ENCODE results near the gene DPF3.

DNA sequence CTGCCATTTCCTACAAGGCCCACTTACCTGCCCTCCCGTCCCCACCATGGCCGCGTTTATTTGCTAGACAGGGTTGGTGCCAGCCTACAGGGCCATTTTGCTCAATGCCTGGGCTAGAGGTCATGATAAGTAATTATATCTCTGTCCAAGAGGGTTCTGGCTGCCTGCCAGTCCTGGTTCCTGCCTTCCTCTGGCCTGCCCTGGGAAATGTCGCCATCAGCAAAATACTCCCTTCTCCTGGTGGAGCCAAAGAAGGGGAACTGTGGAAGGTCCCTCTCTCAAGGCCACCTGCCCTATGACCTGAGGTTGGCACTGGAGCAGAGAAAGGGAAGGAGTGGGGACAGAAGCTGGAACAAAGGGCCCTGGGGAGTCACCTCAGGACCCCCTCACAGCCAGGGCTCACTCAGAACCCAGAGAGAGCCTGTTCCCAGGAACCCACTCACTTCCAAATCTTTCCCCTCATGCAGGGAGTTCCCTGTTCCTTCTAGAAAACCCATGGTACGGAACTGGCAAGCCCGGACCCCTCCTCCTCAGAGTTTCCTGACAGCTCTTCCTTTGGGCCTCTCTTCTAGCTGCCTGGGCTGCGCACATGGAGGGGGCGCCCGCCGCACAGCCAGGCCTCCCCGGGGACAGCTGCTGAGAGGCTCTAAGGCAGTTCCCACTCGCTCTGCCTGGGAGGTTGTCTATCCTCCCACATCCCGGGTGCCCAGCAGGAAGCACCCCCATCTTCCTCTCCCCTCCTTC lies 280.5 kb downstream of the DPF3 start:
- TF ChIP-seq, protein P1, sequence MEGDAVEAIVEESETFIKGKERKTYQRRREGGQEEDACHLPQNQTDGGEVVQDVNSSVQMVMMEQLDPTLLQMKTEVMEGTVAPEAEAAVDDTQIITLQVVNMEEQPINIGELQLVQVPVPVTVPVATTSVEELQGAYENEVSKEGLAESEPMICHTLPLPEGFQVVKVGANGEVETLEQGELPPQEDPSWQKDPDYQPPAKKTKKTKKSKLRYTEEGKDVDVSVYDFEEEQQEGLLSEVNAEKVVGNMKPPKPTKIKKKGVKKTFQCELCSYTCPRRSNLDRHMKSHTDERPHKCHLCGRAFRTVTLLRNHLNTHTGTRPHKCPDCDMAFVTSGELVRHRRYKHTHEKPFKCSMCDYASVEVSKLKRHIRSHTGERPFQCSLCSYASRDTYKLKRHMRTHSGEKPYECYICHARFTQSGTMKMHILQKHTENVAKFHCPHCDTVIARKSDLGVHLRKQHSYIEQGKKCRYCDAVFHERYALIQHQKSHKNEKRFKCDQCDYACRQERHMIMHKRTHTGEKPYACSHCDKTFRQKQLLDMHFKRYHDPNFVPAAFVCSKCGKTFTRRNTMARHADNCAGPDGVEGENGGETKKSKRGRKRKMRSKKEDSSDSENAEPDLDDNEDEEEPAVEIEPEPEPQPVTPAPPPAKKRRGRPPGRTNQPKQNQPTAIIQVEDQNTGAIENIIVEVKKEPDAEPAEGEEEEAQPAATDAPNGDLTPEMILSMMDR (IDR thresholded peaks at IDR 0.05), result no peak
- no peak for TF ChIP-seq POLR2A (IDR thresholded peaks at IDR 0.05)

All from lower leg skin (tissue), 3 donors.